Left lobe of liver (tissue), 2 donors: Measurements from ENCODE around the gene PALM3. TPM values are rescaled to one million over a fixed set of nuclear protein-coding genes. Genes with fewer than 3 reads are reported as not detected.
"Not testable (repeated sequence)": the region's sequence is repeated elsewhere in the genome, so short reads cannot be mapped to it uniquely, and the experiment has no call there.

Experiments used
- ATAC-seq: fragments of 200-7000 bp; cut with Tn5 transposase; one replicate; pipeline ENCODE4 v1.9.1; 2020; ENCODE audit warnings: mild to moderate bottlenecking, moderate library complexity
- DNase-seq: peaks from one replicate; pipeline ENCODE4 v3.0.0-alpha.2; 2020; ENCODE audit warnings: low spot score
- total RNA-seq: library from RNA; stranded (reverse); gene quantifications from one replicate; pipeline ENCODE4 v1.2.1, GENCODE V29; 2021
- donor health status: DM: no; HTN: no; CAD: no; lungs with moderate emphysema.
- donor health status: DM: no; HTN: yes; CAD: no.

PALM3 gene
- total RNA-seq, 1 donor from 2014 or later, result 42.7 TPM

GRCh38 chr19:14035159-14035558 lies 26.7 kb downstream of the PALM3 start:
- not testable (repeated sequence) for DNase-seq, ATAC-seq

GRCh38 chr19:14033946-14034345 lies 27.9 kb downstream of the PALM3 start:
- no peak for ATAC-seq
- no peak for DNase-seq

GRCh38 chr19:14031719-14032480 lies 30.0 kb downstream of the PALM3 start, which contains the start of gene IL27RA:
TSS of gene IL27RA (plus strand) at chr19:14031762. CDS start at chr19:14031873, 111 bp downstream.
- ATAC-seq, result peak; percentile 91
- peak; percentile 58 for DNase-seq

- DNase-seq (no peak), ATAC-seq (no peak)
Measured at GRCh38 chr19:14030997-14031718, 30.7 kb downstream of the PALM3 start.

GRCh38 chr19:14028901-14029300 lies 33.0 kb downstream of the PALM3 start:
- no peak for DNase-seq
- ATAC-seq, result no peak

- ATAC-seq, result no peak
- DNase-seq, result no peak
Measured at GRCh38 chr19:14027856-14028450, 33.9 kb downstream of the PALM3 start, which contains the start of gene RLN3. TSS of gene RLN3 (plus strand) at chr19:14028148. CDS start at chr19:14028205, 57 bp downstream.

- not testable (repeated sequence) for DNase-seq, ATAC-seq
Measured at GRCh38 chr19:14026652-14027192, 35.2 kb downstream of the PALM3 start.

- ATAC-seq (peak; percentile 90), DNase-seq (no peak)
Measured at GRCh38 chr19:14023404-14024235, 38.3 kb downstream of the PALM3 start.

- DNase-seq (no peak), ATAC-seq (no peak)
Measured at GRCh38 chr19:14022469-14022868, 39.4 kb downstream of the PALM3 start.

- ATAC-seq (no peak), DNase-seq (no peak)
Measured at GRCh38 chr19:14021474-14021873, 40.4 kb downstream of the PALM3 start.

- DNase-seq, ATAC-seq: not testable (repeated sequence)
Measured at GRCh38 chr19:14019739-14020138, 42.1 kb downstream of the PALM3 start.

GRCh38 chr19:14019100-14019499 lies 42.8 kb downstream of the PALM3 start:
- no peak for ATAC-seq
- DNase-seq, result no peak

GRCh38 chr19:14015524-14016035 lies 46.3 kb downstream of the PALM3 start:
- ATAC-seq, result peak; percentile 71
- no peak for DNase-seq

- no peak for ATAC-seq
- no peak for DNase-seq
Measured at GRCh38 chr19:14012378-14012915, 49.4 kb downstream of the PALM3 start.

GRCh38 chr19:14006766-14007562 lies 54.9 kb downstream of the PALM3 start:
- peak; percentile 37 for ATAC-seq
- no peak for DNase-seq

- ATAC-seq, result peak; percentile 76
- peak; percentile 100 for DNase-seq
Measured at GRCh38 chr19:14006085-14006765, 55.7 kb downstream of the PALM3 start, which contains the start of gene RFX1. TSS of gene RFX1 (minus strand) at chr19:14006320. CDS start at chr19:13993843, 12,477 bp downstream.

GRCh38 chr19:14005349-14006084 lies 56.4 kb downstream of the PALM3 start:
- DNase-seq, result peak; percentile 96
- ATAC-seq, result peak; percentile 77
